ENCODE data around the gene CCDC187.

Gene CCDC187

DNA sequence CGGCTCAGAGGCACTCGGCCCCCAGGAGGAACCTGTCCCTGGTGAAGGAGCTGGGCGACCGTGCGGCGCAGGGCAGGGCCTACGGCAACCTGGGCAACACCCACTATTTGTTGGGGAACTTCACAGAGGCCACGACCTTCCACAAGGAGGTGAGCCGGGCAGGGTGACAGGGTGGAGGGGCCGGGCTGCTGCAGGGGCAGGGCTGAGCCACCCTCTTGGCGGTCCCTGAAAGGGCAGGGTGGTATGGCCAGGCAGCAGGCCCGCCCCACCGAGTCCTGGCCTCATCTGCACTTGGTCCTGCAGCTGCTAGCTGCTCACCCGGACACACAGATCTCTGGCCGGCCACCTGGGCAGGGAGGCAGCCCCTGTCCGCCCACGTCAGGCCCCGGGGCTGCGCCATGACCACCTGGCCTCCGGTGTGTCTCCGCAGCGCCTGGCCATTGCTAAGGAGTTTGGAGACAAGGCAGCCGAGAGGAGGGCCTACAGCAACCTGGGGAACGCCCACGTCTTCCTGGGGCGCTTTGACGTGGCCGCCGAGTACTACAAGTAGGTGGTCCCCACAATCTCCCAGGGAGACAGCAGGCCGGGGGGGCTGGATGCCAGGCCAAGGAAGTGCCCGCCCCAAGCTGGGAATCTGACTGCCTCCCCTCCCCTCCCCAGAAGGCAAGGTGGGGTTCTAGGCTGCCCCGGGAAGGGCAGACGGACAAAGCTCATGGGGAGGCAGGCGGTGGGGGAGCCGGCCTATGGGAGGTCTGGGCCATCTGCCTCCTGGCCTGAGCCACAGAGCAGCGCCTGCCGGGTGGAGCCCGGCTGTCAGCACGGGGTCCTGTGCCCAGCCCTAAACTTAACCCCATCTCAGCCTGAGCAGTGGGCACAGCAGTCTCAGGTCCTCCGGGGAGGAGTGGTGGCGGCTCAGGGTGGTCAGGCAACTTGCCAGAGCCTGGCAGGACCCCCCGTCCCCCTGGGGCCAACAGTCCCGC is 33.8 kb upstream of the CCDC187 start:
- TF ChIP-seq POLR2AphosphoS5 (IDR thresholded peaks at IDR 0.05; ENCODE audit: low read depth, low read length) = no peak
- no peak for TF ChIP-seq TAF1 (IDR thresholded peaks at IDR 0.05; ENCODE audit: borderline replicate concordance, low read depth, low read length)
- TF ChIP-seq POLR2A (IDR thresholded peaks at IDR 0.05; ENCODE audit: low read depth, low read length) = no peak
- FAIRE-seq = no peak

DNA sequence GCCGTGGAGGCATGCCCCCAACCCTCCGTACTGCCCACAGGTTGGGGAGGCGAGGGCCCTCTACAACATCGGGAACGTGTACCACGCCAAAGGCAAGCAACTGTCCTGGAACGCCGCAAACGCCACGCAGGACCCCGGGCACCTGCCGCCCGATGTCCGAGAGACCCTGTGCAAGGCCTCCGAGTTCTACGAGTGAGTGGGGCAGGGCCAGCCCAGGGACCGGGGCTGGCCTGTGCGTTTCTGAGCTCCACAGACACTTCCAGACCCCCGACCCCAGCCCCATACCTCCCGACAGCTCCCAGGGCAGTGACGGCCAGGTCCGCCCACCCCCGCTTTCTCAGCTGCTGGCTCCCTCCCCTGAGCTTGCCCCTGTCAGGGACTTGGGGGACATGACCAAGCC is 33.0 kb upstream of the CCDC187 start:
- TF ChIP-seq POLR2A (IDR thresholded peaks at IDR 0.05; ENCODE audit: low read depth, low read length) = no peak
- no peak for TF ChIP-seq TAF1 (IDR thresholded peaks at IDR 0.05; ENCODE audit: borderline replicate concordance, low read depth, low read length)
- no peak for TF ChIP-seq POLR2AphosphoS5 (IDR thresholded peaks at IDR 0.05; ENCODE audit: low read depth, low read length)
- DNase-seq (ENCODE audit: insufficient read length) (no peak), FAIRE-seq (no peak)

More for the DNA sequence above, 33.8 kb upstream of the CCDC187 start:
- DNase-seq (ENCODE audit: insufficient read length) = no peak

DNA sequence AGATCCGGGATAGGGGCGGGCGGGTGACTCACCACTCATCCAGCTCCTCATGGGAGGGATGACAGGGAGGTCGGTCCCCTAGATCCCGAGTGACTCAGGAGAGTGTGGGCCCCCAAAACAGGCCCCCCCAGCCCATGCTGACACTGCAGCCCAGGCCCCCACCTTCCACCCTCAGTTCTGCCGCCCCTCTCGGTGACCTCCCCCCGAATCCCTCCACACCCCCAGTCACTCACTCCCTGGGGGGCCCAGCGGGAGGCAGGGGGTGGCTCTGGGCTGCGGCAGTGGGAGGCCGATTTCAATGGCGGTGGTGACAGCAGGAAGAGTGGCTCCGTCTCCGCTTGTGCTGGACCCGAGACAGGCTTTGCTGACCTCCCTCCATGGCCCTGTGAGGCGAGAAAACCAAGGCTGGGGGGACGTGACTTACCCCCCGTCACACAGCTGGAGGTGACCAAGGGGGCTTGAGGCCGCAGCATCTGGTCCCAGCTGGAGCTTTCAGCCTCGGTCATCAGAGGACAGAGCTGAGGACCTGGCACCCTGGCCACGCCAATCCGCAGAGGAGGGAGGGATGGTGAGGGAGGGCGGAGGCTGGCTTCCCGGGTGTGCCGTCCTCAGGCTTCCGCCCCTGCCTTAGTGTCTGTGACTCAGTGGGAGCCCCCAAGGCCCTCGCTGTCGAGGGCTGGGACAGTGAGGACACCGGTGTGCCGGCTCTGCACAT is 32.4 kb upstream of the CCDC187 start:
- DNase-seq (ENCODE audit: insufficient read length) (no peak), FAIRE-seq (no peak)
- no peak for TF ChIP-seq TAF1 (IDR thresholded peaks at IDR 0.05; ENCODE audit: borderline replicate concordance, low read depth, low read length)
- TF ChIP-seq POLR2A (IDR thresholded peaks at IDR 0.05; ENCODE audit: low read depth, low read length) = no peak
- TF ChIP-seq POLR2AphosphoS5 (IDR thresholded peaks at IDR 0.05; ENCODE audit: low read depth, low read length) = no peak

DNA sequence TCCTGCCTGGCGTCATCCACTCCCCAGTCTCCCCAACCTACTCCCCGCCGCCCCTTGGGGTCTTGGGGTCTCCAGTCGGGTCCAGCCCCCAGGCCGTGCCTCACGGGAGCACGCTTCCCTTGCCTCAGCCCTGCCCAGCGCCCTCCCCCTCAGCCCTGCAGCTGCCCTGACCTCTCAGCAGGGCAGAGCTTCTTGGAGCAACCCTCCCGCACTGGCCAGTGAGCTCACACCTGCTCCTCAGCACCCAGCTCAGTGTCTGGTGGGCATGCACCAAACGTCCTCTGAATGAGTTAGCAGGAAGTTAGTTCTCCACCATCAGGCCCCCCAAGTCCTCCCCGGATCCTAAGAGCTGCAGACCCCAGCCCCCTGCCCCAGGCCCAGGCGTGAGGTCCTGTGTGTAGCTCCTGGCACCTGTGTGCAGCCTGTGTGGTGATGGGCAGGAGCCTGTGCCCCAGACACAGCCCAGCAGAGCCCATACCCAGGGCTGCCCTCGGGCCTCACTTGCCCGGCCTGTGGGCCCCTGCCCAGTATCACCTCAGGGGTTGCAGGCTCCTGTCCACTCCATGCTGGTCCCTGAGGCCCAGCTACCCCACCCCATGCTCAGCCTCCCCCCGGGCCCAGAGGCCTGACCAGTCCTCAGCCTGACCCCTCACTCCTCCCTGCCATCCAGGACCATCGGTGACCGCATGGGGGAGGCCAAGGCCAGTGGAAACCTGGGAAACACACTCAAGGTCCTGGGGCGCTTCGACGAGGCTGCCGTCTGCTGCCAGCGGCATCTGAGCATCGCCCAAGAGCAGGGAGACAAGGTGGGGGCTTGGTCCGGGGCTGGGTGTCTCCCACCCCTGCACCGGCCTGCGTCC is 31.6 kb upstream of the CCDC187 start:
- TF ChIP-seq POLR2A (IDR thresholded peaks at IDR 0.05; ENCODE audit: low read depth, low read length) (no peak), TAF1 (IDR thresholded peaks at IDR 0.05; ENCODE audit: borderline replicate concordance, low read depth, low read length) (no peak), POLR2AphosphoS5 (IDR thresholded peaks at IDR 0.05; ENCODE audit: low read depth, low read length) (no peak)
- DNase-seq (ENCODE audit: insufficient read length) (no peak), FAIRE-seq (no peak)

DNA sequence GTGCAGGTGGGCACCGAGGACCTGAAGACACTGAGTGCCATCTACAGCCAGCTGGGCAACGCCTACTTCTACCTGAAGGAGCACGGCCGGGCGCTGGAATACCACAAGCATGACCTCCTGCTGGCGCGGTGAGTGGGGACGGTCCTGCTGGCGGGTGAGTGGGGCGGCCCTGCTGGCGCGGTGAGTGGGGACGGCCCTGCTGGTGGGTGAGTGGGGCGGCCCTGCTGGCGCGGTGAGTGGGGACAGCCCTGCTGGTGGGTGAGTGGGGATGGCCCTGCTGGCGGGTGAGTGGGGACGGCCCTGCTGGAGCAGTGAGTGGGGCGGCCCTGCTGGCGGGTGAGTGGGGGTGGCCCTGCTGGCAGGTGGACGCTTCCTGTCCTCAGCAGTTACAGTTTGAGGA is 30.6 kb upstream of the CCDC187 start:
- FAIRE-seq = no peak
- TF ChIP-seq TAF1 (IDR thresholded peaks at IDR 0.05; ENCODE audit: borderline replicate concordance, low read depth, low read length) = no peak
- TF ChIP-seq POLR2AphosphoS5 (IDR thresholded peaks at IDR 0.05; ENCODE audit: low read depth, low read length) = no peak
- TF ChIP-seq POLR2A (IDR thresholded peaks at IDR 0.05; ENCODE audit: low read depth, low read length) = no peak
- no peak for DNase-seq (ENCODE audit: insufficient read length)

DNA sequence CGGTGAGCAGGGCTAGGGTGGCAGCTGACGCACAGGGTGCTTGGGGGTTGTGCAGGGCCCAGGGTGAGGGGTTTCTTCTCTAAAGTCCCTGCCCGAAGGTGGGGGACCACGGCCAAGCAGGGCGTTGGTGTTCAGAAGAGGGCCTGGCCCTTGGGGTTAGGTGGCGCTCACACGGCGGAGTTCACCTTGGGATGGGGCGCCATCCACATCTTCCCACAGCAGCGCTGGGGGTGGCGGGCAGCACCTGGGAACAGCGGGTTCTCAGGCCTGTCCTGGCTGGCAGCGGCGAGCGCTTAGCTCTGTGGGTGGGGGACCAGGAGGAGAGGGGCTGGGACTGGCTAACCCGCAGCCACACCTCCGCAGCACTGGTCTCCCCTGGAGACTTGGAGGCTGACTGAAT is 29.6 kb upstream of the CCDC187 start:
- FAIRE-seq (no peak), DNase-seq (ENCODE audit: insufficient read length) (no peak)
- no peak for TF ChIP-seq TAF1 (IDR thresholded peaks at IDR 0.05; ENCODE audit: borderline replicate concordance, low read depth, low read length)
- TF ChIP-seq POLR2AphosphoS5 (IDR thresholded peaks at IDR 0.05; ENCODE audit: low read depth, low read length) = no peak
- TF ChIP-seq POLR2A (IDR thresholded peaks at IDR 0.05; ENCODE audit: low read depth, low read length) = no peak

DNA sequence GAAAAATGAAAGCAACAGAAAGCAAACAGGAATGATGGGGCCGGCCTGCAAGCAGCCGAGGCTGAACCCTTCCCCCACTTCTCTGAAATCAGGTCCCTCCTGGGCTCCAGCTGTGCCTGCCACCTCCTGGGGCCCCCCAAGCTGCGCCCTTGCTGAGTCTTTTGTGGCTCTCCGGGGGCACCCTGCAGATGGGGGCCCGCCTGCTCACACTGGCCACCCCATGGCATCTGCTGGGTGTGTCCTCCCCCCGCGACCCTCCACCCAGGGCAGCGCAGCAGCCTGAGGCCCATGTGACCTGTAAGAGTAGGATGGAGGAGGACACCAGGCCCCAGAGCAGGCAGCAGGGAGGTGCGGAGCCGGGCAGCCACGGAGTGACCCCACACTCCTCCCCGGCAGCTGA is 29.2 kb upstream of the CCDC187 start:
- TF ChIP-seq POLR2AphosphoS5 (IDR thresholded peaks at IDR 0.05; ENCODE audit: low read depth, low read length) = no peak
- TF ChIP-seq POLR2A (IDR thresholded peaks at IDR 0.05; ENCODE audit: low read depth, low read length) = no peak
- TF ChIP-seq TAF1 (IDR thresholded peaks at IDR 0.05; ENCODE audit: borderline replicate concordance, low read depth, low read length) = no peak
- FAIRE-seq (no peak), DNase-seq (ENCODE audit: insufficient read length) (no peak)

DNA sequence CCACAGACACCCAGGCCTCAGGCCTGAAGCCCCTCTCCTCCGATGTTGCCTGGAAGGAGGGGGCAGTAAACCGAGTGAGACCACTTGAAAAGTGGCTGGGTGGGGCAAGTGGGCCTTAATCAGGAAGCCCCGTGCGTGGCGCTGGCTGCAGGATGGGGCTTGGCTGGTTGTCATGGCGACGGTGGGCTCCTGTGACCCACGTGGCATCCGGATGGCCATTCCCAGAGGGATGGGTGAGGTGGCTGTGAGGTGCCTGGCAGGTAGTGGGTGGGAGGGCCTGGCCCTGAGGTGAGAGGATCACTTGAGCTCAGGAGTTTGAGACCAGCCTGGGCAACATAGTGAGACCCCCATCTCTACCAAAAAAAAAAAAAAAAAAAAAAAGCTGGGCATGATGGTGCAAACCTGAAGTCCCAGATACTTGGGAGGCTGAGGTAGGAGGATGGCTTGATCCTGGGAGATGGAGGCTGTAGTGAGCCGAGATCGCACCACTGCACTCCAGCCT is 28.6 kb upstream of the CCDC187 start:
- no peak for TF ChIP-seq POLR2AphosphoS5 (IDR thresholded peaks at IDR 0.05; ENCODE audit: low read depth, low read length)
- no peak for TF ChIP-seq TAF1 (IDR thresholded peaks at IDR 0.05; ENCODE audit: borderline replicate concordance, low read depth, low read length)
- TF ChIP-seq POLR2A (IDR thresholded peaks at IDR 0.05; ENCODE audit: low read depth, low read length) = no peak
- FAIRE-seq (no peak), DNase-seq (ENCODE audit: insufficient read length) (no peak)

DNA sequence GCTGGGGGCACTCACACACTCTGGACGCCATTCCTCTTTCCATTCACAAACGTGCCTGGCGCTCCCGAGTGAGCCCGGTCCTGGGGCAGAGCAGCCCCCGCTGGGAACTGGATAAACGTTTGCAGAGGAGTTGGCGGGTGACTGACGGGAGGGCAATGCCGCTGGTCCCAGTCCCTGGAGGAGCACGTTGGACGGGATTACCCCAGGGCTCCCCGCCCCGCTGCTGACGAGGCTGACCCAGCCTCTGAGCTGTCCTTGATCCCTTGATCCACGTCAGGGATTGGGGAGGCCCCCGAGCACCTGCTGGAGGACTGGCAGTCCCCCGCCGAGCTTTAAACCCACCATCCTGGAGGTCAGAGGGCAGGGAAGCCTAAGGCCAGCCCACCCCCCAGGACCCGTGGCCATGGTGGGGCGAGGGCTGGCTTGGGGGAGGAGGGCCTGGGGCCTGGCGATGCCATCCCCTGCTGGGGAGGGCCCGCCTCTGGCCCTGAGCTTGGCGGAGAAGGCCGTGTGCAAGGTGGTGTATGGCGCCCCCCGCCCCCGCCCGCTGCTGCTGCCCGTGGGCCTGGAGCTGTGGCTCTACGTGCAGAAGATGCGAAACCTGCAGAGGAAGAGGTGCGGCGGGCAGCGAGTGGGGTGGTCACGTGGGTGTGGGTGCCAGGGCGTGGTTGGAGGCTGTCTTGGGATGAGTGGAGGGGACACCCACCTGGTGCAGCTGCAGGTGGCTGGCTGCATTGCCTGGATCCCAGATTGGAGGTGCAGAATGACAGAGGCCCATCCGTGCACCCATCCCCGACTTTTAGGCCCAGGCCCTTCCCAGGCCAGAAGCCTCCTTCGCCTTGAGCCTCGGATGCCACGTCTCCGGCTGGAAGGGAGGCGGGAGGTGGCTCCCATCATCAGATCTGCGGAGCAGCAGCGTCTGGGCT is 27.9 kb upstream of the CCDC187 start:
- FAIRE-seq (no peak), DNase-seq (ENCODE audit: insufficient read length) (no peak)
- TF ChIP-seq POLR2A (IDR thresholded peaks at IDR 0.05; ENCODE audit: low read depth, low read length) (no peak), TAF1 (IDR thresholded peaks at IDR 0.05; ENCODE audit: borderline replicate concordance, low read depth, low read length) (no peak), POLR2AphosphoS5 (IDR thresholded peaks at IDR 0.05; ENCODE audit: low read depth, low read length) (no peak)

DNA sequence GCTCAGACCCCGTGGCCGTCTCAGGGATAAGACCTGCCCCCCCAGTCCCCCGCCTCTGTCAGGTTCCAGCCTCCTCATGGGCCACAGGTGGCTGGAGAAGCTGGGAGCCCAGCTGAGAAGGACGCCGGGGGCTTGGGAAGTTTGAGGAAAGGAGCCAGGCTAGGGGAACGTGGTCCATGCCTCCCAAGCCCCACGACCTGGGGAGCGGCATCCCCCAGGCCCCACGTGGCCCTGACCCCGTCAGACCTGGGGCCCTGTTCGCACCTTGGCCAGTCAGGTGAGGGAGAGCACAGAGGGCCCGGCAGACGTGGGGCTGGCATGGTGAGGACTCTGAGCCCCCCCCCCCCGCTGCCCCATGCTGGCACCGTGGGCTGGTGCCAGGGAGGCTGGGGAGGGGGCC is 27.1 kb upstream of the CCDC187 start:
- TF ChIP-seq POLR2AphosphoS5 (IDR thresholded peaks at IDR 0.05; ENCODE audit: low read depth, low read length) = no peak
- FAIRE-seq (no peak), DNase-seq (ENCODE audit: insufficient read length) (no peak)

All from GM12892 (cell line).